ENCODE results near the gene C3orf52.

The C3orf52 gene

DNA sequence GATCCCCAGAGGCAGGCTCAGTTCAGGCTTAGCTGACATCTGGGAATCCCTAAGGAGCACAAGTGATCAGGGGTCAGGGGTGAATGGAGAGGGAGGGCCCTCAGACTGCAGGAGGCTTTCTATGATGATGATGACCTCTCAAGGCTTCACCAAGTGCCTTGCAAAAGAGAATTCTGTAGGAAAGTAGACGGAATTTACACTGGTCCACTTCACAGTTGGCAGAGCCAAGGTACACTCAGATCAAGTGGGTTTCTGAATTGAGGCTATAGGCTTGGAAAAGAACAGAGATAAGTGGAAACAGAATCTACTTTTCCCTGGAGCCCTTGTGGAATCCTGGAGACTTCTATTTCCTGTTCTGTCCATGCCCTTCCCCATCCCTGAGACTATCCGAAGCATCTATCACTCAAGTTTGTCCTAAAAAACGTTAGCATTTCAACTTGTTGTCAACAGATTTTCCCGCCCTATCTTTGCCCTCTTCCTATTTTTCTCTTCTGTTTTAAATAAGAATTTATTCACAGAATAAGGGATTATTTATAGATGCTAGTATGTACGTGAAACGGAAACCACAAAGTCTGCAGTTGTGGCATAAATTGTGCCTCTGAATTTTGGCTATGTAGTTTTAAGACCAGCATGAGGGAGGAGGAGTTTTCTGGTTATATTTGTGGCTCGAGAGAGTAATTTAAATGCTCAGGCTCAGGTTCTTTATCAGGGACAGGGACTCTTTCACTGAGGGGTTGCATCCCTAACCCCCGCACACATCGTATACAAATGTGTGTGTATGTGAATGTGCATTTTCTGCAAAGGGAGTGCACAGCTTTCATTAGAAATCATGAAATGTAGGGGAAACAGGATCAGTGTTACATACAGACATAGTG, 34.0 kb downstream of the C3orf52 start:
- DNase-seq (ENCODE audit: low spot score): no peak

DNA sequence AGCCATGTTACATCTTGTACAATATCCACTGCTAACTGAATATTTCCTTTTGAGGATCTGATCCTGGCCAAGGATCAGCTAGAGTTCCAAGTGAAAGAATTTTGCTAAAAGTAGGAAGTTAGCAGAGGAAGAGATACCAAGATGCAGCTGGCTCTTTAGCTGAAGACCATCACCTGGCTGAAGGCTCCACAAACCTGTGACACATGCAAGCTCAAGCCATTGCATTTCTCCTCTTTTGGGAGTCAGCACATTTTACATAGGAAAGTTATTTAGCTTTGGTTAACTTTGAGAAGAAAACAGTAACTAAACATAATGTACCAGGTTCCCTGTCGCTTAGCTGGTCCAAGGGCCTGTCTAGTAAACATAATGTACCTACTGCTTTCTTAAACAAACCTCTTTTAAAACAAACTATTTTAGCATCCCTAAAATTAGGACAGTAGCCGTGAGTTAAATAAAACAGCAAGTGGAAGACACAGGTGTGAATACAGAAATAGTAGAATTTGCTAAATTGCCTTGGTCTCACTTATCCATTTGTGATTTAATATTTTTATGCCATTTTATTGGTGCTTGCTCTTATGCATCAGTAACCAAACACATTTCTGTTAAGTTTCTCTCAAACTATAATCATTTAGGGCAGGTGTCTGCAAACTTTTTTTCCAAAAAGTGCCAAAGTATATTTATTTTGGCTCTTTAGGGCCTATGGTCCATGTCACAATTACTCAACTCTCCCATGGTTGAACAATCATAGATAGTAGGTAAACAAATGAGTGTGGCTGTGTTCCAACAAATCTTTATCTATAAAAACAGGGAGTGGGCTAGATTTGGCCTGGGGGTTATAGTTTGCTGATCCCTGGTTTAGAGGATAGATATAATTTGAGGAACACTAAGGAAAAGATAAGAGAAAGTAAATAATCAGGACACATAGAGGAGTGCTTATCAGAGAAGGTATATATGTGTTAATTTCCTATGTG, 35.7 kb downstream of the C3orf52 start:
- no peak for DNase-seq (ENCODE audit: low spot score)

DNA sequence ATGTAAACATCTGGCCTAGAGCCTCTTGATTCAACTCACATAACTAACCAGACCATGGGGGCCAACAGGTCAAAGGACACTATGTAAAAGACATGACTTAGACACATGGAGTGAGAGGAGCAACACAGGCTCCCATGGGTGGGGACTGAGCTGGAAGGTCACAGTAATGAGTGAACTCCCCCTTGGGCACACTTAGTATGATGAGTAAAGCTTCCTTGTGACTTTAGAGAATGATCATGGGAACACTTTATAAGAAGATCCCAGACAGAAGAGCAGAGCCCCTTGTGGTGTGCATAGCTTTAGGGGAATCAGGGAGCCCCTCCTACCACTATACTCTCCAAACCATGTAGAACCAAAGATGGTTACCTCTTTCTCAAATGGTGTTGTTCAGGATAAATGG, 36.7 kb downstream of the C3orf52 start:
- no peak for DNase-seq (ENCODE audit: low spot score)

DNA sequence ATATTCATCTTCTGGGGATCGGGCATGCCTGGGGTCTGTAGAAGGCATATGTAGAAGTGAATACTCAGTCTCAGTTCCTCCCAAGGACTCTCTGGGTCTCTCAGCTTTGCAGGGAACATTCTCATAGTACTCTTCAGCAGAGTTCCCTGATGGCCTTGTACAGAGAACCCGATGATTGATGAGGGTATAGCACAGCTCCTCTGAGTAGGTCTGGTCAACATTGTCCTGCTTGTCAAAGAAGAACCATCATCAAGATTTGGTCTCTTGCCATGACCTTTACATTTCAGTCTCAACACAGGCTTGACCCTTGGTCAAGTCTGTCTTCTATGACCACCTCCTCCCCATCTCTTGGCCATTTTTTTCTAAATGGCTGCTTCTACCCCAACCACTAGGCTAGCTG, 37.4 kb downstream of the C3orf52 start:
- no peak for DNase-seq (ENCODE audit: low spot score)

DNA sequence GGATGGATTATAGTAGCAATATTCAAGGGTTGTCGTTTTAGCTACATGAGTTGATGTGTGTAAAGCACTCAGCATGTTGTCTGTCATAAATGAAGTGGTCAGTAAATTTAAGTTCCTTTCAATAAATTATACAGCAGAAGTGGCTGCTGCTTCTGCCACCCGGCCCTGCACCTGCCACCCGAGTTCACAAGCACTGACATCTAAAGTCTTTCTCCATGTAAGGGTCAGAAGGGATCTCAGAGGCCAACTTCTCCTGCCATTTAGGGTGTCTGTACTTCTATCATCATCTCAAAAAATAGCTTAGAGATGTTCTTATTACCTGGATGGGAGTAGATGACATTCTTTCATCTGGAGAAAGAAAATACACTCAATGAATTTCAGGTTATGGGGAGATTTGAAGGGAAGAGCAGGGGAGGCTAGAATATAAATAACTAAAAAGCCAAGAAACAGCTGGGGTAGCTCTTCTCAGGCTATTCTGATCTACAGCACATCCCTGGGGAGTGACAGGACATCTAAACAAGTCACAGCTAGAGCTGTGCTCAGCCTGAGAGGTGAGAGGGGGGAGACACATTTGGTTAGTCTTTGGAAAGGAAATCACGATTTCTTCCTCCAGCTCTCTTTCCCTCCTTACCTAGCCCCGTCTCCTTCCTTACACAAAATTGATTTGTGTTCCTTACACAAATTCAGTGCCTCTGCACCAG, 38.9 kb downstream of the C3orf52 start:
- DNase-seq (ENCODE audit: low spot score): no peak

DNA sequence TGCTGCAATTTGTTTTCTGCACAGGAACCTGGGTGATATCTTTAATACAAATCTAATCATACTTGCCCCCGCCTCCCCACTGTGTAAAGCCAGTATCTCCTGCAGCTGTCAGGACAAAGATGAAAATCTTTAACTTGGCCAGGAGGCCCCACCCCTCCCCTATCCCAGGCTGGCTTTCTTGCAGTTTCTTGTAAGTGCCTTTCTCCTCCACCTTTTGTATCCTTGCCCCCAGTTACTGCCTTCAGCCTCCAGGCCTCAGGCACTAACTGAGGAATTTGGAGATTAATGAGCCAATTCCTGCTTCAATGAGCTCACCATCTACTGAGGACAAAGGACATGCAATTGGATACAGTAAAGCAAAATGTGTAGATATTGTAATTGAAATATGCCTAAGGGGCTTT, 40.3 kb downstream of the C3orf52 start:
- no peak for DNase-seq (ENCODE audit: low spot score)

DNA sequence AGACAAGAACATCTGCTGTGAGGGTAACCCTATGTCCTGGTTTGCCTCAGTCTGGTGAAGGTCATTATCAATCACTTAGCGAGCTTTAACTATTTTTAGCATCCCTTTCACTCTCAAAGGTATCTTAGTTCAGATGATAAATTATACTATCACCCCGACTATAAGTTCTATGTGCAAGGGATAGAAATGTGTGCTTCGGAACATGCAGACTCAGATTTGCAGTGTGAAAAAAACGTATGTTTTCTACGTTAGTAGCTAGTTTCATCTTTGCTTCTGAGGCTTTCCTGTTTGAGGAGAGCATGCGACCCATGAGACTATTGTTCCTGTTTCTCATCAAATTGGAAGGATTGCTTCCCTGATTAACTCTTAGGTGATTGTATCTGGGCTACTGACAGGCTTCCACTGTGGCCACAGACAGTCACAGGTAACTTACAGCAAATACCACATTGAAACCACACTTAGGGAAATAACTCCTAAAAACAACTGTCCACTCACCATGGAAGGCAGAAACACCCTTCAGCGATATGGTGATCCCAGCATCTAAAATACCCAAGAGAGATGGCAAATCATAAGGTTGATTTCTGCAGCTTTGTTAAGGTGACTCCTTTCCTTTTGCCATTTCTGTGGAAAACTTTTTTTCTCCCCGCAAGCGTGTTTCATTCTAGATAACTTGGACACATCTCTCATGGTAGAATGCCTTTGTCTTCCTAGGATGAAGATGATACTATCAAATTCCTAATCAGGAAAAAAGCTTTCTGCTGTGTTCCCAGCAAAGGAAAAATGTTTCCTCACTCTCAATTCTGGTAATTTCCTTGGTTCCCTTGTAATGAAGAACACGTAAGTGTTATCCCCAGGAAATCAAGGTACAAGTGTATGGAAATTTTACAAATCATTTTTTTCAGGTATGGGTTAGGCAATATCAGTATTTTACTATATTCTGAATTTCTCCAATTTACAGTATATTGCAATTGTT, 41.6 kb downstream of the C3orf52 start:
- no peak for DNase-seq (ENCODE audit: low spot score)

DNA sequence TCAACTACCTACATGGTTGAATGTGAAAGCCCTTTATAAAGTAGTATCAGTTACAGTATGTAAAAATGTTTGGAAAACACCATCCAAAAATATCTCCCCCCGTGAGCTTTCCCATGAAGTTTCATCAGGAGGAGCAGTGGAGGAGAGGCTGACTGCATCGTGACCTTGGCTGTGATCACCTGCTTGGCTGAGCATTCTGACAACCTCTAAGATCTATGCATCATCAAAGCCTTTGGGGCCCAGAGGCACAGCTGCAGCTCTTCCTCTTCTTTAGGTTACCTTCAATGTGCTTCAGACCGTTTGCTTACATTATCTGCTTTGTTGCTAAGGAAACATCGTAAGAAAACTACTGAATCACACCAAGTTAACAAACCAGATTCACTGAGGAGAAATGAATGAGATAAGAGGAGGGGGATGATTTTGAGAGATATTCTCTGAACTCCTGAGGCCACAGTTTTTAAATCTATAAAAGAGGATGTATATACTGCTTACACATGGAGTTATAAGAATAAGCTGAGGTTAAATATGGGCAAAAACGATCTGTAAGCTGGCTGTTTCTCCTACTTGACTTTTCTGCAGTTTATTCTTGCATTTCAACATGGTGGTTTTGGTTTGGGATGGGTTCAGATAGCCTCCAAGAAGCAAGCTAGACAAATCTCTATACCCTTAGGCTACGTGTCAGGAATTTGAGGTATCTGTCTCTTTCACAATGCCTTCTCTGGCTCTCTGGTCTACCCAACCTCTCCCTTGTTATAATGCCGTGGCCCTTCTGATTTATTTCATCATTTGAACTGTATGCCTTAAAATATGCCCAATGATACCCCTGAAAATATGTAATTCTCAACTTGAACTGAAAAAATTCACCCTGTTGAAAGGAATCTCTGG, 42.9 kb downstream of the C3orf52 start:
- no peak for DNase-seq (ENCODE audit: low spot score)

DNA sequence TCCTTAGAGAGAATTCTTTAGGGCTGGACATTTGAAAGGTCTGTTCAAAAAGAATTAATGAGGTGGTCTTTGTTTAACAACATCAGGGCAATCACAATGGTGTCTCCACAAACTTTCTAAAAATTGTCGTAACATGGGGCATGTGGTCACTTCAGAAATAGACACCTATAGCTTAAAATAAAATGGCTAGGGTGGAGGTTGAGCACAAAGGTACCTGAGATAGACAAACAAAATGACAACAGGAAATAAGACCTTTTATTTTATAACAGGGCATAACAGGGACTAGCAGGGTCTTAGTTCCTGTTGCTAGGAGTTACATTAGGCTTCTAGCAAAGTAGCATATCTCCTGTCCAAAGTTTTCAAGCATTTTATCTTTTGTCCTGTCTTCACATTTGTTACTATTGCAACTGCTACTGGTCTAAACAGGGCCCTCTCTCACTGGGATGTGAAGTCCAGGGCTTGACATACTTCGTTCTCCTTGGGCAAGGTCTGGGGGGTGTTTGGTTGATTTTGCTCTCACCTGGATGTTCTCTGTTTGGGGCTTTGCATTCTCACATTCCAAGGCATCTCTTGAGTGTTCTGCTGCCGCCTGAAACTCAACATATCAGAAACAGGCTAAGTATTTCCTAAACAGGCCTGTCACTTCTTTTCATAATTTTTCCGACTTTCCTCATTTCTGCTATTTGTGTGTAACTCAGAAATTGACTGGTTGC, 43.9 kb downstream of the C3orf52 start:
- no peak for DNase-seq (ENCODE audit: low spot score)

DNA sequence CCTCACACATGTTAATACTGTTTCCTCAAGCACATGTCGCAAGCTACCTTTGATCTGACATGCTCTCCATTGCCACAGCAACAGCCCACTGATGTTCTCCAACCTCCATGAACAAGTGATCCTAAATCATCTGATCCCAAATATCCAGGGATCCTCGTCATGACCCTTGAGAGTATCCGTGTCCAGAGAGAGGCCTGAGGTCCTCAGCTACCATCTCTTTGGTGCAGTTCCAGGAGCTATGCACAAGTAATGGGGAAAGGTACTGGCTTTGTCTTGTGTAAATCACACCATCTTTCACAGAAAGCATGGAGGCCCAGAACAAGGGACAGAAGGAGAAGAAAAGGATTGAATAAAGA, 44.4 kb downstream of the C3orf52 start:
- DNase-seq (ENCODE audit: low spot score): no peak

DNA sequence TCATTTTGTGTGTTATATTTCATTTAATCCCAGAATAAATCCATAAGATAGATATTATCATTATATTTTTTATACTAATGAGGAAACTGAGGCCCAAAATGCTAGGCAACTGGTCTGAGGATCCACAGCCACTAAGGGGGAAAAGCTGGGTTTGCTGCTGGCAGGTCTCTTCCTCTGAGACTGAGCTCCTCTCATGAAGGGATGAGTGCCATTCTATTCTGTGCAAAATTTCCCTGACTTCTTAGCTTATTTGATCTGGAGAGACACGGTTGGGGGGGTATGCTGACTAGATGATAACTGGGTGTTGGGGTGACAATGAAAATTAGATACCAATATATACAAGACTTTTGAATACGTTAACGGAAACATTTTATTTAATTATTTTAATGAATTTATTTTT, 44.9 kb downstream of the C3orf52 start:
- no peak for DNase-seq (ENCODE audit: low spot score)

DNA sequence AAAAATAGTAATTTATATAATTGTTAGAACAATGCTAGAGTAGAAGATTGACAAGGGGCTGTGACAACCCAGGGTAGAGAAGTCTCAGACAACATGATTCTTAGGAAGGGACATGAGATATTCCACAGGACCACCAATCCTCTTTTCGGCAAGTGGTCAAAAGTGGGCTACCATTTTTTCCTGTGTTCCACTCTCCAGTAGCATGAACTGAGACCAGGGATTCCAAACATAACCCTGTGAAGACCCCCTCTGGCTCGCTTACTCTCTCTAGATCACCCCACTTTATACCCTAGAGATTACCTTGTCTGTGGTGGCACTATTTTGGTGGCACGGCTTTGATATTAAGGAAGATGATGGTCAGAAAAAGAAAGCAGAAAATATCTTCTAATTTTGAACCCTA, 45.9 kb downstream of the C3orf52 start:
- no peak for DNase-seq (ENCODE audit: low spot score)

DNA sequence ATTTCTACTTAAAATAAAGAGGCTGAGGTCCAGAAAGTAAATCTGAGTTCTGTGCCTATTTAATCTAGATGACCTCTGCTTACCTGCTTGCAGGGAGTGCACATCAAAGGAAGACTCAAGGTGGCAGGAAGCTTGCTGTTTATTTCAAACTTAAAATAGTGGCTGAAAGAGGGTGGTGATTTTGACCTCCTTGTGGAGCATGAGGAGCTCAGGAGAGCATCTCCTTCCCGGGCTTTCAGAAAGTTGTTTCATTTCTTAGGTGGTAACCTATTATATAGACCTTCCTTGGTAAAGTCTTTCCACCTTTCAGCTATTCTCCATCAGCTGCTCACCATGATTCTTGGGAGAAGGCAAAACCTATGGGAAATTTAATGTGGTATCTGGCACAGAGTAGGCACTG, 46.4 kb downstream of the C3orf52 start:
- DNase-seq (ENCODE audit: low spot score): no peak

DNA sequence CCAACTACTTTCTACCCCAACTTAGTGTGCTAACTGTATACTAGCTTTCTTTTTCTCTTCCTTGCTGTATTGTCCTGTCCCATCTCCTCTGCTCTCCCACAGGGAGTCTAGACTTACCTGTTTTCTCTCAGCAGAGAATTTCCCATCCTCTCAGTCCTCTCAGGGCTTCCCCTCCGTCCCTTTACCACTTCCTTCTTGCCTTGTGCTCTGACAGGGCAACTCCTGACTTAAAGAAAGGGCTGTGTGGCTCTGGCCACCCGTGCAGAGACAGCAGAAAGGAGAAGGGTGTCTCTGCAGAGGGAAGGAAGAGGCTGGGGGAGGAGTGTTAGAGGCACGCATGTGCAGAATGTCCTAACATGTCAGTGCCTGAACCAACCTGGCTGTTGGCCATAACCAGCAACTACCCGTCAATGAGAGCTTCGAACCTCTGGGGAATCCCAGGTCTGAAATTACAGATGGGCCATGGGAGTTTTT, 46.8 kb downstream of the C3orf52 start, which contains the start of gene GCSAM:
Gene GCSAM, minus strand, starts transcription at position 274 of the 474 bp plus-strand sequence. Its CDS starts 128 bp downstream, at position 146.
- no peak for DNase-seq (ENCODE audit: low spot score)

DNA sequence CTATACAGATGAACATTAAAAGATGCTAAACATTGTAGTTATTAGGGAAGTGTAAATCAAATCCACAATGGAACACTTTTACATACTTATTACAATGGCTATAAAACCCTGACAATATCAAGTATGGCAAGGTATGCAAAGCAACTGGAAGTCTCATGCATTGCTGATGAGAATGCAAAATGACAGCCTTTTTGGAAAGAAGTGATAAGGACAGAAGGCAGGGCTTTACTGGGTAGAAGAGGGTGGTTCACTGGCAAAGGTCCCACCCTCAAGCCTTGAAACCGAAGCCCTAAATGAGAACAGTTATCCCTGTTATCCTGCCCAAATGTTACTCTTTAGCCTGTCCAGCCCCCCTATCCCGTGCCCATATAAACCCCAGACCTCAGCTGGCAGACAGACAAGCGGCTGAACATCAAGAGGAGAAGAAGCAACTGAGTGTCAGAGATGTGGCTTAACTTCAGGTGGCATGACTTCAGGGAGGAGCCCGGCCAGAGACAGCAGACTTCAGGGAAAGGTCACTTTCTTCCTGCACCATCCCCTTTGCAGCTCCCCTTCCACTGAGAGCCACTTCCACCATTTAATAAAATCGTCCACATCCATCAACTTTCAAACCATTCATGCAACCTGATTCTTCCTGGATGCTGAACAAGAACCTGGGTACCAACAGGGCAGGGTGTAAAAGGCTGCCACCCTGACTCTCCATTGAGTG, 47.6 kb downstream of the C3orf52 start:
- no peak for DNase-seq (ENCODE audit: low spot score)

DNA sequence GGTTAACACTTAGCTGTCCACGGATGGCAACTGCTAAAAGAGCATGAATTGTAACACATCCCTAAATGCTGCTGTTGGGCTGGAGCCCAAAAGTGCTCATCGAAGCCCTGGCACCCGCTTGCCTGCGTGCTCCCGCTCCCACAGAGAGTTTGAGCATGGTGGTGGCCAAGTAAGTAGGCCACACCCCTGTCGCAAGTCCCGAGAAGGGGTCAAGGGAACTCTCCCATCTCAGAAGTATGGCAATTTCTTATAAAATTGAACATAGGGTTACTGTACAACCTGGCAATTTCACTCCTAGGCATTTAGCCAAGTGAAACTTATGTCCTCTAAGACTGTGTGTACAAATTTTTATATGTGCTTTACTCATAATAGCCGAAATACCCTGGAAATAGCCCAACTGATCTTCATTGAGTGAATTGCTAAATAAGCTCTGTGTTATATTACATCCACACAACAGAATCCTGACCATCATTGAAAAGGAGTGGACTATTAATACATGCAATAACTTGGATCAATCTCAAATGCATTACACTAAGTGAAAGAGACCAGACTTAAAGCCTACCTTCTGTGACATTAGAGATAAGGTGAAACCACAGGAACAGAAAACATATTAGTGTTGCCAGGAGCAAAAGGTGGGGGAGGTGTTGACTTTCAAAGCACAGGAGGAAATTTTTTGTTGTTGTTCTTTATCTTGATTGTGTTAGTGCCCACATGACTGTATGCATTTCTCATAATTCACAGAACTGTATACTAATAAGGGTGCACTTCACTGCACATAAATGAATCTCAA, 48.3 kb downstream of the C3orf52 start:
- no peak for DNase-seq (ENCODE audit: low spot score)

DNA sequence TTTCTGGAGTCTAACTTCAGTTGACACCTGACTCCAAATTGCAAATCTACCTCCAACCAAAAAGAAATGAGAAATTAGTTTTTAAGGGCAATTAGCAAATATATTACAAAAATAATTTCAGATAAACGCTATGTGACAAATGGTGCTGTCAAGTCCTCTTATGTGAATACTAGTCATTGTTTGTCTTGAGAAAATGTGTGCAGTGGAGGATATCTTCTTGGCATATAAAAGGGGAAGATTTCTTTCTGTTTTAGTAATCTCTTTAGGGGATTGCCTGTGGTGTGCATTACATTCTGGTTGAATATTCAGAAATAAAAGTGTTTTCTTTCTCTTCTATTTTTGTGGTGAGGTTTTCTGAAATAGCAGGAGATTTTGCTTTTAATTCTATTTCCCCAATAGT, 49.9 kb downstream of the C3orf52 start:
- DNase-seq (ENCODE audit: low spot score): no peak
